Measurements from ENCODE around the gene COL27A1.

COL27A1 gene

GRCh38 chr9:114303571-114303970 lies 148.2 kb downstream of the COL27A1 start:
- H3K4me3 ChIP-seq (ENCODE audit: low read length): no peak overlapping the region
- no peak for DNase-seq (ENCODE audit: low read depth)
- no peak for TF ChIP-seq CTCF (IDR thresholded peaks at IDR 0.05; ENCODE audit: insufficient read depth, low read depth, low read length, missing control alignments)

- TF ChIP-seq CTCF (IDR thresholded peaks at IDR 0.05; ENCODE audit: insufficient read depth, low read depth, low read length, missing control alignments): no peak
These were observed 148.6 kb downstream of the COL27A1 start for GRCh38 chr9:114303977-114304376.

GRCh38 chr9:114304416-114305188 lies 149.3 kb downstream of the COL27A1 start:
- H3K4me3 ChIP-seq (ENCODE audit: low read length): no peak overlapping the region
- DNase-seq (ENCODE audit: low read depth): no peak
- no peak for TF ChIP-seq CTCF (IDR thresholded peaks at IDR 0.05; ENCODE audit: insufficient read depth, low read depth, low read length, missing control alignments)

More at GRCh38 chr9:114303977-114304376, 148.6 kb downstream of the COL27A1 start:
- no peak for DNase-seq (ENCODE audit: low read depth)
- no peak overlapping the region for H3K4me3 ChIP-seq (ENCODE audit: low read length)

- H3K4me3 ChIP-seq (ENCODE audit: low read length): no peak overlapping the region
- TF ChIP-seq CTCF (IDR thresholded peaks at IDR 0.05; ENCODE audit: insufficient read depth, low read depth, low read length, missing control alignments): no peak
- DNase-seq (ENCODE audit: low read depth): no peak
These were observed 152.5 kb downstream of the COL27A1 start for GRCh38 chr9:114307899-114308267.

- H3K4me3 ChIP-seq (ENCODE audit: low read length): no peak overlapping the region
- no peak for DNase-seq (ENCODE audit: low read depth)
- no peak for TF ChIP-seq CTCF (IDR thresholded peaks at IDR 0.05; ENCODE audit: insufficient read depth, low read depth, low read length, missing control alignments)
These were observed 153.1 kb downstream of the COL27A1 start for GRCh38 chr9:114308361-114308950.

- no peak overlapping the region for H3K4me3 ChIP-seq (ENCODE audit: low read length)
- no peak for DNase-seq (ENCODE audit: low read depth)
- no peak for TF ChIP-seq CTCF (IDR thresholded peaks at IDR 0.05; ENCODE audit: insufficient read depth, low read depth, low read length, missing control alignments)
These were observed 153.8 kb downstream of the COL27A1 start for GRCh38 chr9:114309096-114309495.

All from epithelial cell of esophagus (primary cell).